ENCODE measurements around the gene TRMT1. TPM values are rescaled to one million over a fixed set of nuclear protein-coding genes. Genes with fewer than 3 reads are reported as not detected.

The TRMT1 gene
- total and polyA plus RNA-seq, 3 donors from 2014 or later = 35.9 to 50.0 (median 44.8) TPM

DNA sequence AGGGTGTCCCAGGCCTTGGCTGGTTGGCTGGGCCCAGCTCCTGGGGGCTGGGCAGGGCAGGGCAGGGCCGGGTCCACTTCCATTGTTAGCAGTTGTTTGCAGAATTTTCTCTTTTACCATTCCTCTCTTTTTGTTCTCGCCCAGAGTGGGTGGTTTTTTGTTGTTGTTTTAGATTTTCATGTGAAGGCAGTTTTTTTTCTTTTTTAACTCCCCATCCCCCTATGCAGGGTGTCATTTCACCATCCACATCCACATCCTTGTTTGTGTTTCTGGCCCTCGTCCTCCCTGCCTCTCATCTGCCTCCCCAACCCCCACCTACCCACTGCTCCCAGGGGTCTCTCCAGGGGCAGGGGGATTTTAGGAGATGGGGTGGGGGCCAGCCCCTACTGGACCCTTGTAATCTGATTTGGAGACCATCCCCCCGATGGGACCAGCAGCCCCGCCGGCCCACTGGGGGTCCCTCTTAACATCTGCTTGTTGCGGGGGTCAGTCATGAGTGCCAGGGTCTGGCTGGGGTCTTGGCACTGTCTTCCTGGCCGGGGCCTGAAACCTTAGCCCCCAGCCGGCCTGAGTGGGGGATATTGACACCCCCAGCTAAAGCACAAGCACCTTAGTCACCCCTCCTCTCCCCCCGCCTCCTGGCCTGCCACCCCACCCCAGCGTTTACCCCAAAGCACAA lies 23.2 kb upstream of the TRMT1 start:
- no peak for TF ChIP-seq POLR2A (IDR thresholded peaks at IDR 0.05)
- TF ChIP-seq, protein P1, sequence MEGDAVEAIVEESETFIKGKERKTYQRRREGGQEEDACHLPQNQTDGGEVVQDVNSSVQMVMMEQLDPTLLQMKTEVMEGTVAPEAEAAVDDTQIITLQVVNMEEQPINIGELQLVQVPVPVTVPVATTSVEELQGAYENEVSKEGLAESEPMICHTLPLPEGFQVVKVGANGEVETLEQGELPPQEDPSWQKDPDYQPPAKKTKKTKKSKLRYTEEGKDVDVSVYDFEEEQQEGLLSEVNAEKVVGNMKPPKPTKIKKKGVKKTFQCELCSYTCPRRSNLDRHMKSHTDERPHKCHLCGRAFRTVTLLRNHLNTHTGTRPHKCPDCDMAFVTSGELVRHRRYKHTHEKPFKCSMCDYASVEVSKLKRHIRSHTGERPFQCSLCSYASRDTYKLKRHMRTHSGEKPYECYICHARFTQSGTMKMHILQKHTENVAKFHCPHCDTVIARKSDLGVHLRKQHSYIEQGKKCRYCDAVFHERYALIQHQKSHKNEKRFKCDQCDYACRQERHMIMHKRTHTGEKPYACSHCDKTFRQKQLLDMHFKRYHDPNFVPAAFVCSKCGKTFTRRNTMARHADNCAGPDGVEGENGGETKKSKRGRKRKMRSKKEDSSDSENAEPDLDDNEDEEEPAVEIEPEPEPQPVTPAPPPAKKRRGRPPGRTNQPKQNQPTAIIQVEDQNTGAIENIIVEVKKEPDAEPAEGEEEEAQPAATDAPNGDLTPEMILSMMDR (IDR thresholded peaks at IDR 0.05) = no peak
- Histone ChIP-seq H3K27ac (no peak overlapping the region), H3K9me3 (no peaks in the 10 kb centered on the region), H3K27me3 (no peaks in the 10 kb centered on the region), H3K36me3 (ENCODE audit: low read depth, missing control alignments) (no peaks in the 10 kb centered on the region), H3K4me3 (no peak overlapping the region), H3K4me1 (no peaks in the 10 kb centered on the region)
- no peak for DNase-seq
- WGBS, 2 donors = 89 to 90% methylated on average over 11 of the region's 11 CpGs
- intact Hi-C loops (cut with DNase I; ENCODE audit: low total_unique reads) = no loop called here

DNA sequence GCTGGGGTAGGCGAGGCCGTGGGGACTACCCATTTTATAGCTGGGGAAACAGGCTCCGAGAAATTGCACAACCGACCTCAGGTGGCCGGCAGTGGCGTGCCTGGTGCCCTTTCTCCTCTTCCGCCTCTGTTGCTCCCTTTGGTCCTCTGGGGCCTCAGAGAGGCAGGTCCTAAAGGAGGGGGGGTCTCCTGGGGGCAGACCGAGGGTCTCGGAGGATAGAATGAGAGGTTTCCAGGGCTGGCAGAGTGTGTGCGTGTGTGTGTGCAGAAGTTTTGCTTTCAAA lies 22.3 kb upstream of the TRMT1 start:
- WGBS, 2 donors = 89 to 91% methylated on average over 10 of the region's 10 CpGs
- Histone ChIP-seq H3K9me3 (no peaks in the 10 kb centered on the region), H3K4me3 (no peak overlapping the region), H3K27ac (no peak overlapping the region), H3K27me3 (no peaks in the 10 kb centered on the region), H3K36me3 (ENCODE audit: low read depth, missing control alignments) (no peaks in the 10 kb centered on the region), H3K4me1 (no peaks in the 10 kb centered on the region)
- intact Hi-C loops (cut with DNase I; ENCODE audit: low total_unique reads) = no loop called here
- no peak for DNase-seq
- no peak for TF ChIP-seq POLR2A (IDR thresholded peaks at IDR 0.05)
- TF ChIP-seq, protein P1 (IDR thresholded peaks at IDR 0.05) = no peak

DNA sequence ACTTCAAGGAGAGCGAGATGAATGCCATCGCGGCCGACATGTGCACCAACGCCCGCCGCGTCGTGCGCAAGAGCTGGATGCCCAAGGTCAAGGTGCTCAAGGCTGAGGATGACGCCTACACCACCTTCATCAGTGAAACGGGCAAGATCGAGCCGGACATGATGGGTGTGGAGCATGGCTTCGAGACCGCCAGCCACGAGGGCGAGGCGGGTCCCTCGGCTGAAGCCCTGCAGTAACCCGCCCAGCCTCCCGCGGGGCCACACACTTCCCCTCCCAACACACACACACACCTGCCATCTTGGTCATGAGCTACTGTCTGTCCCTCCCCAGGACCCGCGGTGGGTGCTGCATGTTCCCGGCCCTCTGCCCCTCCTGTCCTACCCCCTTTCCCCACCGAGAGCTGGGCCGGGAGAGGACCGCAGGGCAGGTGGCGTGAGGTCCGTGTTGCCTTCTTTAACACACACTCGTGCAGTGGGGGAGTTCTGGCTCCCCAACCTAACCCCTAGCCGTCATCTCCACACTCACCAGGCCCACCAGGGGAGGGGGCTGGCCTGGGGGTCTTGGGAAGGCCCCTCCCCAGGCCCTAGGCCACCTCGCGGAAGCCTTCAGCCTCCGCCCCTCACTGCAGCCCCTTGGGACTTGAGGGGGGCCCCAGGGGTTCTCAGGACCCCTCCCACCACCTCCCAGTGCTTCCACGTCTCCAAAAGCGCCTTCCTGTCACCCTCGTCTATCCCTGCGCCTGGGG lies 21.8 kb upstream of the TRMT1 start:
- H3K27ac ChIP-seq = no peak overlapping the region
- no peaks in the 10 kb centered on the region for H3K27me3 ChIP-seq
- no peaks in the 10 kb centered on the region for H3K4me1 ChIP-seq
- 88 to 90% methylated on average over 30 to 40 of the region's 40 CpGs for WGBS, 2 donors
- no peak for DNase-seq
- no peak overlapping the region for H3K4me3 ChIP-seq
- H3K9me3 ChIP-seq = no peaks in the 10 kb centered on the region
- TF ChIP-seq POLR2A (IDR thresholded peaks at IDR 0.05) = no peak
- TF ChIP-seq, protein P1 (IDR thresholded peaks at IDR 0.05) = no peak
- H3K36me3 ChIP-seq (ENCODE audit: low read depth, missing control alignments) = no peaks in the 10 kb centered on the region
- intact Hi-C loops (cut with DNase I; ENCODE audit: low total_unique reads) = no loop called here

DNA sequence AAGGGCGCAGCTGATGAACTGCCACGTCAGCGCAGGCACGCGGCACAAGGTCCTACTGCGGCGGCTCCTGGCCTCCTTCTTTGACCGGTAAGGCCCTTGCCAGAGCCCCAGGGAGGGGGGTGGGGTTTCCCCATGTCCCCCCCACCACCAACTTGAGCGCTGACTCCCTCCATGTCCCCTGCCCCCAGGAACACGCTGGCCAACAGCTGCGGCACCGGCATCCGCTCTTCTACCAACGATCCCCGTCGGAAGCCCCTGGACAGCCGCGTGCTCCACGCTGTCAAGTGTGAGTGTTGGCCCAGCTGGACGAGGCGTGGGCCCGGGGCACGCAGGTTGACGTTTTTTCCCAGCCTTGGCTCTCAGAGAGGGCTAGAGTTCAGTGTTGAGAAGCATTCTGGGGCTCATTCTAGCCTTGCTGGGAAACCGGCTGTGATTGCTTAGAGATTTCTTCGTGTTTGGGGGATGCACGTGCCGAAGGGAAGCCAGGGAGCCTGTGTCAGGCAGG lies 20.8 kb upstream of the TRMT1 start:
- H3K4me3 ChIP-seq = no peak overlapping the region
- TF ChIP-seq POLR2A (IDR thresholded peaks at IDR 0.05) = no peak
- TF ChIP-seq, protein P1 (IDR thresholded peaks at IDR 0.05) = no peak
- H3K36me3 ChIP-seq (ENCODE audit: low read depth, missing control alignments) = no peaks in the 10 kb centered on the region
- intact Hi-C loops (cut with DNase I; ENCODE audit: low total_unique reads) = no loop called here
- DNase-seq = no peak
- WGBS, 2 donors = 89 to 93% methylated on average over 12 to 28 of the region's 28 CpGs
- H3K4me1 ChIP-seq = no peaks in the 10 kb centered on the region
- H3K27me3 ChIP-seq = no peaks in the 10 kb centered on the region
- no peak overlapping the region for H3K27ac ChIP-seq
- no peaks in the 10 kb centered on the region for H3K9me3 ChIP-seq
